ENCODE data around the gene THSD8. TPM values are rescaled to one million over a fixed set of nuclear protein-coding genes. Genes with fewer than 3 reads are reported as not detected.

The THSD8 gene
- total and polyA plus RNA-seq, 2 of the 8 experiments (the other 6 are each of a cell fraction or from before 2014, with no cell fraction given): 8.2 to 42.3 TPM

GRCh38 chr19:12757544-12758274 lies 44.2 kb upstream of the THSD8 start (continued):
- no peak for TF ChIP-seq SP4 (IDR thresholded peaks at IDR 0.05; ENCODE audit: low read length)
- TF ChIP-seq NRF1 (IDR thresholded peaks at IDR 0.05; ENCODE audit: low read depth, low read length): peak; percentile 48; the same call in 1 of the 2 replicates
- TF ChIP-seq RAD21 (IDR thresholded peaks at IDR 0.05 in 1 of 2, conservative IDR thresholded peaks at IDR 0.05 in 1 of 2; ENCODE audit: low read depth in 2 of 2, low read length in 2 of 2): peak; percentile 52 to 63
- TF ChIP-seq YY1 (IDR thresholded peaks at IDR 0.05; ENCODE audit: low read depth, low read length): peak; percentile 46; the same call in 1 of the 2 replicates
- peak; percentile 37; the same call in 1 of the 2 replicates for TF ChIP-seq USF2 (IDR thresholded peaks at IDR 0.05; ENCODE audit: low read length)
- TF ChIP-seq RBBP5 (IDR thresholded peaks at IDR 0.05; ENCODE audit: borderline replicate concordance, low read depth, low read length): no peak; the same call in 1 of the 2 replicates
- no peak for TF ChIP-seq SIRT6 (IDR thresholded peaks at IDR 0.05; ENCODE audit: low read length)
- TF ChIP-seq JUND (IDR thresholded peaks at IDR 0.05; ENCODE audit: low read length): no peak
- no peak for TF ChIP-seq CBX8 (IDR thresholded peaks at IDR 0.05; ENCODE audit: borderline replicate concordance, low read depth, low read length)
- TF ChIP-seq GTF2F1 (IDR thresholded peaks at IDR 0.05; ENCODE audit: borderline replicate concordance, low read depth, low read length): no peak
- TF ChIP-seq E2F6 (IDR thresholded peaks at IDR 0.05): no peak; the same call in 1 of the 2 replicates
- 0 out of 2 replicates have a peak, but pooled peaks have one; percentile 59 for TF ChIP-seq GABPA (IDR thresholded peaks at IDR 0.05; ENCODE audit: borderline replicate concordance, insufficient read depth, low read length)
- TF ChIP-seq HDAC2 (IDR thresholded peaks at IDR 0.05; ENCODE audit: borderline replicate concordance in 1 of 2, low read depth in 2 of 2, low read length in 2 of 2): peak in 1 of 2 experiments; percentile 65; a peak in 1 of 4 replicates
- TF ChIP-seq RXRA (IDR thresholded peaks at IDR 0.05; ENCODE audit: insufficient read depth, low read depth, low read length): no peak

All from H1 (cell line).